IMR-90 (cell line): Measurements from ENCODE around the gene GRIK1. TPM values are rescaled to one million over a fixed set of nuclear protein-coding genes. Genes with fewer than 3 reads are reported as not detected.

Experiments used
- ATAC-seq: fragments of 200-7000 bp; cut with Tn5 transposase; 2 replicates; pipeline ENCODE4 v1.9.1; 2020; ENCODE audit warnings: low read depth, mild to moderate bottlenecking, moderate library complexity
- BruUV-seq: library from RNA; stranded (reverse); fragments of 400-500 nt; replicated peaks from 2 replicates; lab custom pipeline; 2021; lab: Mats Ljungman, UMichigan
- CTCF ChIA-PET: fragments of 300-600 bp; formaldehyde crosslinking; extraction: SDS; loops from one replicate; lab custom pipeline; 2021; ENCODE audit warnings: antibody characterized with exemption; lab: Yijun Ruan, JAX
- POLR2A ChIA-PET: fragments of 300-600 bp; sonication (Branson Sonifier 250); formaldehyde crosslinking; loops from one replicate; lab custom pipeline; 2022; ENCODE audit warnings: antibody characterized with exemption; ENCODE audit not compliant: unreplicated experiment; lab: Charles Lee
- DNase-seq: peaks from one replicate; pipeline ENCODE4 v3.0.0; 2013
- H2AFZ ChIP-seq: replicated peaks from 2 replicates; pipeline ENCODE3; 2013; ENCODE audit warnings: low read length, mild to moderate bottlenecking; ENCODE audit not compliant: poor library complexity
- H2AK5ac ChIP-seq: 2 replicates; pipeline ENCODE4 v1.6.1; 2013; ENCODE audit warnings: low read depth, low read length, inconsistent platforms
- H2AK9ac ChIP-seq: replicated peaks from 2 replicates; pipeline ENCODE3; 2013; ENCODE audit warnings: mild to moderate bottlenecking, low read depth, low read length, moderate library complexity; ENCODE audit not compliant: poor library complexity
- H2BK120ac ChIP-seq: 2 replicates; pipeline ENCODE4 v1.6.1; 2013; ENCODE audit warnings: low read depth, low read length, inconsistent platforms
- H2BK15ac ChIP-seq: 3 replicates; pipeline ENCODE4 v1.6.1; 2013; ENCODE audit warnings: low read depth, low read length, inconsistent platforms
- H2BK20ac ChIP-seq: 2 replicates; pipeline ENCODE4 v1.6.1; 2013; ENCODE audit warnings: low read depth, mild to moderate bottlenecking, inconsistent platforms, low read length, moderate library complexity
- H2BK5ac ChIP-seq: 2 replicates; pipeline ENCODE4 v1.6.1; 2013; ENCODE audit warnings: mild to moderate bottlenecking, low read depth, low read length, inconsistent platforms; ENCODE audit not compliant: poor library complexity, severe bottlenecking
- H3K14ac ChIP-seq: replicated peaks from 2 replicates; pipeline ENCODE4 v1.6.1; 2013; ENCODE audit warnings: low read depth, low read length, inconsistent platforms
- H3K18ac ChIP-seq: 2 replicates; pipeline ENCODE4 v1.6.1; 2013; ENCODE audit warnings: low read depth, low read length, control low read depth
- H3K23ac ChIP-seq: 2 replicates; pipeline ENCODE4 v1.6.1; 2013; ENCODE audit warnings: low read depth, low read length, inconsistent platforms
- H3K27ac ChIP-seq: 2 replicates; pipeline ENCODE4 v1.5.1; 2013; ENCODE audit warnings: mild to moderate bottlenecking, control low read depth, low read length; ENCODE audit not compliant: insufficient read depth
- H3K27me3 ChIP-seq: 2 replicates; pipeline ENCODE4 v1.6.1; 2013; ENCODE audit warnings: low read length; ENCODE audit not compliant: control insufficient read depth, insufficient read depth
- H3K36me3 ChIP-seq: 2 replicates; pipeline ENCODE4 v1.6.1; 2013; ENCODE audit warnings: low read length, mixed read lengths; ENCODE audit not compliant: control insufficient read depth, insufficient read depth
- H3K4ac ChIP-seq: 2 replicates; pipeline ENCODE4 v1.6.1; 2013; ENCODE audit warnings: low read depth, low read length, inconsistent platforms
- H3K4me1 ChIP-seq: 2 replicates; pipeline ENCODE4 v1.6.1; 2013; ENCODE audit warnings: low read length, mixed read lengths; ENCODE audit not compliant: control insufficient read depth, insufficient read depth
- H3K4me2 ChIP-seq: 2 replicates; pipeline ENCODE4 v1.6.1; 2013; ENCODE audit warnings: low read depth, mild to moderate bottlenecking, control low read depth, low read length, moderate library complexity
- H3K4me3 ChIP-seq: 2 replicates; pipeline ENCODE4 v1.5.1; 2013; ENCODE audit warnings: low read depth, mild to moderate bottlenecking, control low read depth, low read length, moderate library complexity; ENCODE audit not compliant: insufficient read depth
- H3K56ac ChIP-seq: 2 replicates; pipeline ENCODE4 v1.6.1; 2013; ENCODE audit warnings: low read length, inconsistent platforms; ENCODE audit not compliant: insufficient read depth; ENCODE audit errors: extremely low read depth
- H3K79me1 ChIP-seq, 2 experiments: 2 replicates each; pipeline ENCODE4 v1.6.1; 2013; ENCODE audit warnings: low read length in 2 of 2, inconsistent platforms in 1 of 2, low read depth in 1 of 2
- H3K9ac ChIP-seq: 2 replicates; pipeline ENCODE4 v1.6.1; 2013; ENCODE audit warnings: low read depth, low read length, control low read depth
- H3K9me1 ChIP-seq: 2 replicates; pipeline ENCODE4 v1.6.1; 2013; ENCODE audit warnings: low read length, inconsistent platforms; ENCODE audit not compliant: insufficient read depth
- H3K9me3 ChIP-seq: 2 replicates; pipeline ENCODE4 v1.6.1; 2013; ENCODE audit warnings: low read length; ENCODE audit not compliant: control insufficient read depth, insufficient read depth
- H4K20me1 ChIP-seq: 2 replicates; pipeline ENCODE4 v1.6.1; 2013; ENCODE audit warnings: low read length, inconsistent platforms; ENCODE audit not compliant: insufficient read depth
- H4K5ac ChIP-seq: 2 replicates; pipeline ENCODE4 v1.6.1; 2013; ENCODE audit warnings: mild to moderate bottlenecking, low read depth, low read length, control low read depth
- H4K8ac ChIP-seq, 2 experiments: 2 replicates each; pipeline ENCODE4 v1.6.1; 2013; ENCODE audit warnings: low read depth in 2 of 2, low read length in 2 of 2, control low read depth in 1 of 2, inconsistent platforms in 1 of 2
- H4K91ac ChIP-seq: 2 replicates; pipeline ENCODE4 v1.6.1; 2013; ENCODE audit warnings: low read depth, low read length, inconsistent platforms; ENCODE audit not compliant: insufficient read depth
- BHLHE40 ChIP-seq: fragments of 150-350 bp; IDR thresholded peaks from 2 replicates; pipeline ENCODE4 v1.6.1; 2016; ENCODE audit warnings: mild to moderate bottlenecking, low read depth, low read length
- CEBPB ChIP-seq: IDR thresholded peaks from 2 replicates; pipeline ENCODE4 v1.6.1; 2012; ENCODE audit warnings: low read depth, low read length, improper control_type of control experiment
- CHD1 ChIP-seq: IDR thresholded peaks from 2 replicates; pipeline ENCODE4 v1.6.1; 2012; ENCODE audit warnings: low read depth, low read length, improper control_type of control experiment
- CTCF ChIP-seq: conservative IDR thresholded peaks from 2 replicates; pipeline ENCODE4 v1.5.1; 2012; ENCODE audit warnings: mild to moderate bottlenecking, low read depth, low read length, improper control_type of control experiment
- ELK1 ChIP-seq: fragments of 150-350 bp; IDR thresholded peaks from 2 replicates; pipeline ENCODE4 v1.6.1; 2016; ENCODE audit warnings: low read depth, mild to moderate bottlenecking, low read length, moderate library complexity, borderline replicate concordance
- FOS ChIP-seq: fragments of 150-350 bp; IDR thresholded peaks from 2 replicates; pipeline ENCODE4 v1.6.1; 2016; ENCODE audit warnings: low read depth, low read length
- MAZ ChIP-seq: IDR thresholded peaks from 2 replicates; pipeline ENCODE4 v1.6.1; 2012; ENCODE audit warnings: low read depth, mild to moderate bottlenecking, low read length, improper control_type of control experiment, moderate library complexity, borderline replicate concordance
- MXI1 ChIP-seq: IDR thresholded peaks from 2 replicates; pipeline ENCODE4 v1.6.1; 2012; ENCODE audit warnings: low read depth, mild to moderate bottlenecking, low read length, moderate library complexity, borderline replicate concordance
- NFE2L2 ChIP-seq: fragments of 150-350 bp; IDR thresholded peaks from 2 replicates; pipeline ENCODE4 v1.6.1; 2016; ENCODE audit warnings: low read depth, mild to moderate bottlenecking, low read length
- RAD21 ChIP-seq: IDR thresholded peaks from 2 replicates; pipeline ENCODE4 v1.6.1; 2012; ENCODE audit warnings: low read length, improper control_type of control experiment
- RCOR1 ChIP-seq: IDR thresholded peaks from 2 replicates; pipeline ENCODE4 v1.6.1; 2012; ENCODE audit warnings: mild to moderate bottlenecking, low read length, improper control_type of control experiment; ENCODE audit not compliant: insufficient replicate concordance
- SMC3 ChIP-seq: fragments of 150-350 bp; IDR thresholded peaks from 2 replicates; pipeline ENCODE4 v1.6.1; 2016; ENCODE audit warnings: low read depth, mild to moderate bottlenecking, antibody characterized with exemption, low read length, moderate library complexity
- USF2 ChIP-seq: fragments of 150-350 bp; IDR thresholded peaks from 2 replicates; pipeline ENCODE4 v1.6.1; 2017; ENCODE audit warnings: mild to moderate bottlenecking, antibody characterized with exemption, low read length, low read depth
- WGBS, 2 experiments: methylation state at CpG; one replicate each; pipeline versions ENCODE4 v1.1.5 to v1.1.7; 2013; ENCODE audit warnings: missing lambda C conversion rate in 2 of 2; ENCODE audit not compliant: insufficient read length in 1 of 2; ENCODE audit errors: extremely low coverage in 2 of 2; 5-methylcytosine and 5-hydroxymethylcytosine counted together
- dilution Hi-C: fragments of 300-500 bp; cut with HindIII; formaldehyde crosslinking; loops from one replicate; pipeline ENCODE4 v1.14.3; 2018; ENCODE audit warnings: low sequenced_read_pairs; ENCODE audit not compliant: unreplicated experiment
- in situ Hi-C: fragments of 300-500 bp; cut with MboI; formaldehyde crosslinking; loops from 3 replicates; pipeline ENCODE4 v1.14.3; 2019; ENCODE audit warnings: low sequenced_read_pairs, inconsistent platforms, mixed read lengths
- intact Hi-C: fragments of 100-400 bp; cut with micrococcal nuclease; formaldehyde crosslinking; loops from 2 replicates; pipeline ENCODE4 v1.10.0; 2022
- polyA plus RNA-seq, 3 experiments: library from polyadenylated mRNA; depleted of rRNA; stranded (reverse); fragments of >200 nt; gene quantifications; 2 replicates each; pipeline ENCODE4 v1.2.3, GENCODE V29; 2012; ENCODE audit warnings: low replicate concordance in 1 of 3
- total RNA-seq: library from RNA; depleted of rRNA; stranded (reverse); fragments of >200 nt; gene quantifications from 2 replicates; pipeline ENCODE4 v1.2.3, GENCODE V29; 2012

Gene GRIK1
- total and polyA plus RNA-seq, 2 of the 4 experiments (the other 2 are of a cell fraction): not detected

- no CpG with 5 or more reads among the region's 6 CpGs for WGBS, 2 experiments
- ATAC-seq: no peak
- Histone ChIP-seq H3K27ac (no peak overlapping the region), H3K23ac (no peak overlapping the region), H2BK15ac (no peak overlapping the region), H3K56ac (no peak overlapping the region), H2BK120ac (no peak overlapping the region), H3K36me3 (no peaks in the 10 kb centered on the region), H4K5ac (no peak overlapping the region), H3K4me2 (no peak overlapping the region), H3K4me1 (no peaks in the 10 kb centered on the region), H3K9me3 (no peaks in the 10 kb centered on the region), H3K4ac (no peak overlapping the region), H3K79me1 (no peaks in the 10 kb centered on the region), H3K9ac (no peak overlapping the region), H2AK9ac (no peak overlapping the region), H4K91ac (no peak overlapping the region), H2AK5ac (no peak overlapping the region), H2BK20ac (no peak overlapping the region), H4K8ac (no peak overlapping the region), H2BK5ac (no peak overlapping the region), H4K20me1 (no peaks in the 10 kb centered on the region), H3K4me3 (no peak overlapping the region), H3K18ac (no peak overlapping the region), H2AFZ (no peak overlapping the region), H3K14ac (no peak overlapping the region), H3K27me3 (no peaks in the 10 kb centered on the region), H3K9me1 (no peaks in the 10 kb centered on the region)
- TF ChIP-seq SMC3: no peak
- TF ChIP-seq RAD21: no peak
- no peak for TF ChIP-seq BHLHE40
- no peak for TF ChIP-seq RCOR1
- TF ChIP-seq CEBPB: no peak
- TF ChIP-seq MXI1: no peak
- no peak for TF ChIP-seq CHD1
- no peak for TF ChIP-seq MAZ
- TF ChIP-seq NFE2L2: no peak
- TF ChIP-seq CTCF: no peak
- no peak for TF ChIP-seq ELK1
- no peak for TF ChIP-seq USF2
- no peak for TF ChIP-seq FOS
- DNase-seq: no peak
- ChIA-PET CTCF (no interaction called here), POLR2A (no interaction called here)
- dilution Hi-C loops (no loop called here), in situ Hi-C loops (no loop called here), intact Hi-C loops (no loop called here)
- BruUV-seq: no TSS peak
Observed at GRCh38 chr21:29616209-29616751, 323.5 kb downstream of the GRIK1 start.
